ENCODE results near the gene ATP6V0D1. TPM values are rescaled to one million over a fixed set of nuclear protein-coding genes. Genes with fewer than 3 reads are reported as not detected.

The ATP6V0D1 gene
- polyA plus RNA-seq, 1 of the 3 experiments (the other 2 are of a cell fraction): 135 TPM

DNA sequence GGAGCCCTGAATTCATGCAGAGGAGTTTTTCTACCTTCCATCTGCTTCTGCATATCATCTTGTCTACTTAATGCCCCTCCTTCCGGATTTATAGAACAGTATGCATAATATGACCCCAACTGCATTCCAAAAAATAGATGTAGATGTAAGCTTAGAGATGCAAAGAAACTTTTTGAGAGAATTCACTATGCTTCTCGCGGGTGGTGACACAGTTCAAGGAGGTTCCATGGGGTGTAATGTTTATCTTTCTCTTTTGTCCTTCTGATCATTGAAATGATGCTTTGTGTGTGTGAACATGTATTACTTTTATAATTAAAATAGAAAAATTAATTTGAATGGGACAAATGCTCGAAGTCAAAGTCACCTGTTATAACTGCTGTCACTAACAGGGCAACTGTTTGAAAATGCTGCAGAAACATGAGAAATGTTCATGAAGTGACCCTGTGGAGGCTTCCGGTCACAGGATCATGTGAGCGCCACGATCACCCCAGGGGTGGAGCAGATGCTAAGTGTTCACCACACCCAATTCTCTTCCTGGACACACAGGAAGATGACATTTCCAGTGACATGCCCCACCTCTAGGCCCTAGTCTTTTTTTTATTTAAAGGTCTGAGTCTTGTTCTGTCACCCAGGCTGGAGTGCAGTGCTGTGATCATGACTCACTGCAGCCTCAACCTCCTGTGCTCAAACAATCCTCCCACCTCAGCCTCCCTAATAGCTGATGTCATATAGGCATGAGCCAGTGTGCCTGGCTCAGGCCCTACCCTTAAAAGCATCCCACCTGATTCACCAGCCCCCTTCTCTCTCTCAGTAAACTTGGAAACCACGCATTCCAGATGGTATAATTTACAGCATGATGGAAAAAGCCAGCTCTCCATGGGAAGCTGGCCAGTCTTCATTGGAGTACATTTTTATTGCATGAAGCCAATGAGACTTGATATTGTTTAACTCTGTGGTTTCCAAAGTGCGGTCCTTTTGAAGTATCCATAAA is 23.4 kb upstream of the ATP6V0D1 start (continued):
- TF ChIP-seq, protein P1, sequence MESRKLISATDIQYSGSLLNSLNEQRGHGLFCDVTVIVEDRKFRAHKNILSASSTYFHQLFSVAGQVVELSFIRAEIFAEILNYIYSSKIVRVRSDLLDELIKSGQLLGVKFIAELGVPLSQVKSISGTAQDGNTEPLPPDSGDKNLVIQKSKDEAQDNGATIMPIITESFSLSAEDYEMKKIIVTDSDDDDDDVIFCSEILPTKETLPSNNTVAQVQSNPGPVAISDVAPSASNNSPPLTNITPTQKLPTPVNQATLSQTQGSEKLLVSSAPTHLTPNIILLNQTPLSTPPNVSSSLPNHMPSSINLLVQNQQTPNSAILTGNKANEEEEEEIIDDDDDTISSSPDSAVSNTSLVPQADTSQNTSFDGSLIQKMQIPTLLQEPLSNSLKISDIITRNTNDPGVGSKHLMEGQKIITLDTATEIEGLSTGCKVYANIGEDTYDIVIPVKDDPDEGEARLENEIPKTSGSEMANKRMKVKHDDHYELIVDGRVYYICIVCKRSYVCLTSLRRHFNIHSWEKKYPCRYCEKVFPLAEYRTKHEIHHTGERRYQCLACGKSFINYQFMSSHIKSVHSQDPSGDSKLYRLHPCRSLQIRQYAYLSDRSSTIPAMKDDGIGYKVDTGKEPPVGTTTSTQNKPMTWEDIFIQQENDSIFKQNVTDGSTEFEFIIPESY (IDR thresholded peaks at IDR 0.05; ENCODE audit: borderline replicate concordance, low read depth): no peak
- TF ChIP-seq SMC3 (IDR thresholded peaks at IDR 0.05; ENCODE audit: low read depth, low read length) (no peak), FOXJ3 (CRISPR knock-in tag; IDR thresholded peaks at IDR 0.05) (no peak), NRF1 (IDR thresholded peaks at IDR 0.05; ENCODE audit: low read depth, low read length) (no peak), YY1 (IDR thresholded peaks at IDR 0.05; ENCODE audit: low read depth) (no peak), EZH2phosphoT487 (IDR thresholded peaks at IDR 0.05; ENCODE audit: borderline replicate concordance, low read depth) (no peak), RAD21 (IDR thresholded peaks at IDR 0.05; ENCODE audit: low read length) (no peak)
- TF ChIP-seq, protein P2, sequence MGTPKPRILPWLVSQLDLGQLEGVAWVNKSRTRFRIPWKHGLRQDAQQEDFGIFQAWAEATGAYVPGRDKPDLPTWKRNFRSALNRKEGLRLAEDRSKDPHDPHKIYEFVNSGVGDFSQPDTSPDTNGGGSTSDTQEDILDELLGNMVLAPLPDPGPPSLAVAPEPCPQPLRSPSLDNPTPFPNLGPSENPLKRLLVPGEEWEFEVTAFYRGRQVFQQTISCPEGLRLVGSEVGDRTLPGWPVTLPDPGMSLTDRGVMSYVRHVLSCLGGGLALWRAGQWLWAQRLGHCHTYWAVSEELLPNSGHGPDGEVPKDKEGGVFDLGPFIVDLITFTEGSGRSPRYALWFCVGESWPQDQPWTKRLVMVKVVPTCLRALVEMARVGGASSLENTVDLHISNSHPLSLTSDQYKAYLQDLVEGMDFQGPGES (IDR thresholded peaks at IDR 0.05; ENCODE audit: low read depth, low read length): no peak
- TF ChIP-seq, protein P3, sequence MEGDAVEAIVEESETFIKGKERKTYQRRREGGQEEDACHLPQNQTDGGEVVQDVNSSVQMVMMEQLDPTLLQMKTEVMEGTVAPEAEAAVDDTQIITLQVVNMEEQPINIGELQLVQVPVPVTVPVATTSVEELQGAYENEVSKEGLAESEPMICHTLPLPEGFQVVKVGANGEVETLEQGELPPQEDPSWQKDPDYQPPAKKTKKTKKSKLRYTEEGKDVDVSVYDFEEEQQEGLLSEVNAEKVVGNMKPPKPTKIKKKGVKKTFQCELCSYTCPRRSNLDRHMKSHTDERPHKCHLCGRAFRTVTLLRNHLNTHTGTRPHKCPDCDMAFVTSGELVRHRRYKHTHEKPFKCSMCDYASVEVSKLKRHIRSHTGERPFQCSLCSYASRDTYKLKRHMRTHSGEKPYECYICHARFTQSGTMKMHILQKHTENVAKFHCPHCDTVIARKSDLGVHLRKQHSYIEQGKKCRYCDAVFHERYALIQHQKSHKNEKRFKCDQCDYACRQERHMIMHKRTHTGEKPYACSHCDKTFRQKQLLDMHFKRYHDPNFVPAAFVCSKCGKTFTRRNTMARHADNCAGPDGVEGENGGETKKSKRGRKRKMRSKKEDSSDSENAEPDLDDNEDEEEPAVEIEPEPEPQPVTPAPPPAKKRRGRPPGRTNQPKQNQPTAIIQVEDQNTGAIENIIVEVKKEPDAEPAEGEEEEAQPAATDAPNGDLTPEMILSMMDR (IDR thresholded peaks at IDR 0.05): no peak
- TF ChIP-seq, protein P4, sequence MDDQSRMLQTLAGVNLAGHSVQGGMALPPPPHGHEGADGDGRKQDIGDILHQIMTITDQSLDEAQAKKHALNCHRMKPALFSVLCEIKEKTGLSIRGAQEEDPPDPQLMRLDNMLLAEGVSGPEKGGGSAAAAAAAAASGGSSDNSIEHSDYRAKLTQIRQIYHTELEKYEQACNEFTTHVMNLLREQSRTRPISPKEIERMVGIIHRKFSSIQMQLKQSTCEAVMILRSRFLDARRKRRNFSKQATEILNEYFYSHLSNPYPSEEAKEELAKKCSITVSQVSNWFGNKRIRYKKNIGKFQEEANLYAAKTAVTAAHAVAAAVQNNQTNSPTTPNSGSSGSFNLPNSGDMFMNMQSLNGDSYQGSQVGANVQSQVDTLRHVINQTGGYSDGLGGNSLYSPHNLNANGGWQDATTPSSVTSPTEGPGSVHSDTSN (IDR thresholded peaks at IDR 0.05): no peak

DNA sequence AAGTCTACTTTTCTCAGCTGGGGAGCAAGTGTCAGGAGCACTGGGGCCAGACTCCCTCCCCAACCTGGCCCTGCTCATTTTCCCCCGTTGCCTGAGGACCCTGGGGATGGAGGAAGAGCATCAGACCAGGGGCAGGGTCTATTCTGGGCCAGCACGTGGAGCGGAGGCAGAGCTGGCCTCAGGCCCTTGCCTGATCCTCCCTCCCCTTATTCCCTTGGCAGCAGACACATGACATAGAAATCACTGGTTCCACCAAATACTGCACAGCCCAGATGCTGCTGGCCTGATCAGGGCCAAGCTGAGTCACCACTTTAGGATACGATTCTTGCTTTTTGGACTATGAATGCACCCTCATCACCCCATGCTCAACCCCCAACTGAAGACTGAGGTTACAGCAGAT is 18.1 kb upstream of the ATP6V0D1 start:
- ChIA-PET POLR2A (no interaction called here), CTCF (interaction anchor here (1.0 to 8.2 kb wide), 5 partner anchors 10 to 22 kb away, joined by 3 to 104 read pairs (median 12); partner anchors contain the start of gene ATP6V0D1)
- Histone ChIP-seq H3K27me3 (ENCODE audit: insufficient read depth) (no peaks in the 10 kb centered on the region), H3K4me3 (ENCODE audit: low read depth in 2 of 2, low read length in 1 of 2) (no peak overlapping the region), H4K20me1 (ENCODE audit: insufficient read depth) (no peaks in the 10 kb centered on the region), H3K79me2 (ENCODE audit: insufficient read depth) (no peaks in the 10 kb centered on the region), H3K9me2 (no peaks in the 10 kb centered on the region), H3K9me3 (no peaks in the 10 kb centered on the region), H3F3A (replicated peaks; ENCODE audit: insufficient read depth) (no peaks in the 10 kb centered on the region), H3K9ac (no peak overlapping the region), H2AFZ (ENCODE audit: low read depth) (no peak overlapping the region), H3K27ac (ENCODE audit: low read depth in 2 of 2, low read length in 1 of 2) (no peak overlapping the region), H3K36me3 (replicated peaks in 1 of 2; ENCODE audit: control insufficient read depth in 1 of 2, insufficient read depth in 2 of 2, low read length in 1 of 2) (no peaks in the 10 kb centered on the region), H3K4me1 (ENCODE audit: control insufficient read depth in 1 of 2, insufficient read depth in 2 of 2, low read depth in 1 of 2, low read length in 1 of 2) (no peaks in the 10 kb centered on the region), H3K4me2 (no peak overlapping the region)
- DNase-seq: no peak
- TF ChIP-seq, protein P5, sequence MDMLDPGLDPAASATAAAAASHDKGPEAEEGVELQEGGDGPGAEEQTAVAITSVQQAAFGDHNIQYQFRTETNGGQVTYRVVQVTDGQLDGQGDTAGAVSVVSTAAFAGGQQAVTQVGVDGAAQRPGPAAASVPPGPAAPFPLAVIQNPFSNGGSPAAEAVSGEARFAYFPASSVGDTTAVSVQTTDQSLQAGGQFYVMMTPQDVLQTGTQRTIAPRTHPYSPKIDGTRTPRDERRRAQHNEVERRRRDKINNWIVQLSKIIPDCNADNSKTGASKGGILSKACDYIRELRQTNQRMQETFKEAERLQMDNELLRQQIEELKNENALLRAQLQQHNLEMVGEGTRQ (IDR thresholded peaks at IDR 0.05; ENCODE audit: borderline replicate concordance, low read depth, low read length): no peak
- TF ChIP-seq SIN3A (IDR thresholded peaks at IDR 0.05; ENCODE audit: borderline replicate concordance, low read depth, low read length) (no peak), TAF1 (IDR thresholded peaks at IDR 0.05; ENCODE audit: borderline replicate concordance, low read depth, low read length) (no peak), FOSL2 (IDR thresholded peaks at IDR 0.05; ENCODE audit: borderline replicate concordance, low read depth) (no peak), FOXJ3 (CRISPR knock-in tag; IDR thresholded peaks at IDR 0.05) (no peak), POLR2AphosphoS5 (IDR thresholded peaks at IDR 0.05; ENCODE audit: low read depth, low read length) (no peak), TCF12 (IDR thresholded peaks at IDR 0.05) (no peak), CHD2 (IDR thresholded peaks at IDR 0.05; ENCODE audit: low read length, partially characterized antibody) (no peak), TEAD4 (IDR thresholded peaks at IDR 0.05; ENCODE audit: borderline replicate concordance, insufficient read depth) (no peak), EZH2phosphoT487 (IDR thresholded peaks at IDR 0.05; ENCODE audit: borderline replicate concordance, low read depth) (no peak)
- TF ChIP-seq, protein P3 (IDR thresholded peaks at IDR 0.05): no peak
- no CpG with 5 or more reads among the region's 4 CpGs for WGBS (ENCODE audit: low lambda C conversion rate)

Data from SK-N-SH (cell line).